ENCODE measurements around the gene SEC31A. TPM values are rescaled to one million over a fixed set of nuclear protein-coding genes. Genes with fewer than 3 reads are reported as not detected.

Gene SEC31A
- polyA plus RNA-seq, 3 donors = 74.8 to 120 (median 107) TPM

- no peak for DNase-seq
- no peaks in the 10 kb centered on the region for H3K9me3 Mint-ChIP-seq
- no peaks in the 10 kb centered on the region for H3K9me3 ChIP-seq (replicated peaks in 1 of 2; ENCODE audit: control insufficient read depth in 1 of 2, insufficient read depth in 1 of 2, low read length in 2 of 2)
- peaks cover 90 to 98% of the 10 kb centered on the region in 2 donors for H3K36me3 ChIP-seq (replicated peaks in 1 of 2; ENCODE audit: control insufficient read depth in 1 of 2, insufficient read depth in 2 of 2, low read length in 2 of 2)
- TF ChIP-seq CTCF (IDR thresholded peaks at IDR 0.05) = no peak
- H4K20me1 ChIP-seq (ENCODE audit: insufficient read depth, low read length) = no peaks in the 10 kb centered on the region
- H3K4me1 Mint-ChIP-seq = no peaks in the 10 kb centered on the region
- H3K27ac ChIP-seq (ENCODE audit: low read depth in 1 of 2, low read length in 2 of 2) = peak overlapping the region in 1 of 2 donors; percentile 22
- H3K36me3 Mint-ChIP-seq = peaks cover 84 to 94% of the 10 kb centered on the region in 2 donors
- H3K4me1 ChIP-seq (ENCODE audit: control insufficient read depth in 1 of 2, insufficient read depth in 2 of 2, low read length in 2 of 2) = no peaks in the 10 kb centered on the region
- H3K27me3 Mint-ChIP-seq (ENCODE audit: low read depth in 3 of 3) = no peaks in the 10 kb centered on the region
- no peak overlapping the region for H3K27ac Mint-ChIP-seq
- H3K4me3 ChIP-seq (replicated peaks in 1 of 3; ENCODE audit: low read depth in 2 of 3, low read length in 3 of 3) = no peak overlapping the region
- no peak overlapping the region for H3K4me2 ChIP-seq (replicated peaks; ENCODE audit: extremely low read depth, low read length, poor library complexity, severe bottlenecking)
- intact Hi-C loops (cut with micrococcal nuclease) = loop anchor here in 1 of 2 donors (10.0 kb wide), 1 partner anchor 86 kb away; no protein-coding TSS in a partner anchor
- no peaks in the 10 kb centered on the region for H3K27me3 ChIP-seq (ENCODE audit: control insufficient read depth in 2 of 2, insufficient read depth in 2 of 2, low read length in 2 of 2)
- H3K4me3 Mint-ChIP-seq = no peak overlapping the region
- H3K9ac ChIP-seq (ENCODE audit: insufficient read depth, low read length, poor library complexity, severe bottlenecking) = no peak overlapping the region
- H3K79me2 ChIP-seq (ENCODE audit: insufficient read depth, low read length) = peaks cover 3% of the 10 kb centered on the region
- no peak overlapping the region for H2AFZ ChIP-seq (ENCODE audit: insufficient read depth, low read depth, low read length, poor library complexity, severe bottlenecking)
- WGBS (ENCODE audit: insufficient coverage) = 95% methylated on average over 2 of the region's 3 CpGs
These were observed 42.2 kb downstream of the SEC31A start for GRCh38 chr4:82848706-82849105.

- H3K27ac ChIP-seq (ENCODE audit: low read depth in 1 of 2, low read length in 2 of 2) = no peak overlapping the region
- H3K4me1 ChIP-seq (ENCODE audit: control insufficient read depth in 1 of 2, insufficient read depth in 2 of 2, low read length in 2 of 2) = no peaks in the 10 kb centered on the region
- no peaks in the 10 kb centered on the region for H3K27me3 Mint-ChIP-seq (ENCODE audit: low read depth in 3 of 3)
- no peaks in the 10 kb centered on the region for H3K9me3 Mint-ChIP-seq
- H3K4me1 Mint-ChIP-seq = no peaks in the 10 kb centered on the region
- peaks cover 73 to 92% of the 10 kb centered on the region in 2 donors for H3K36me3 Mint-ChIP-seq
- no peak overlapping the region for H3K4me3 ChIP-seq (replicated peaks in 1 of 3; ENCODE audit: low read depth in 2 of 3, low read length in 3 of 3)
- H3K4me2 ChIP-seq (replicated peaks; ENCODE audit: extremely low read depth, low read length, poor library complexity, severe bottlenecking) = no peak overlapping the region
- intact Hi-C loops (cut with micrococcal nuclease) = loop anchor here in 1 of 2 donors (10.0 kb wide), 1 partner anchor 92 kb away; no protein-coding TSS in a partner anchor
- peak overlapping the region in 1 of 7 donors; percentile 60 for H3K27ac Mint-ChIP-seq
- H3K27me3 ChIP-seq (ENCODE audit: control insufficient read depth in 2 of 2, insufficient read depth in 2 of 2, low read length in 2 of 2) = no peaks in the 10 kb centered on the region
- peaks cover 85 to 89% of the 10 kb centered on the region in 2 donors for H3K36me3 ChIP-seq (replicated peaks in 1 of 2; ENCODE audit: control insufficient read depth in 1 of 2, insufficient read depth in 2 of 2, low read length in 2 of 2)
- no peak overlapping the region for H3K9ac ChIP-seq (ENCODE audit: insufficient read depth, low read length, poor library complexity, severe bottlenecking)
- peak; percentile 24 for TF ChIP-seq CTCF (IDR thresholded peaks at IDR 0.05)
- no peak for DNase-seq
- no peak overlapping the region for H2AFZ ChIP-seq (ENCODE audit: insufficient read depth, low read depth, low read length, poor library complexity, severe bottlenecking)
- H3K9me3 ChIP-seq (replicated peaks in 1 of 2; ENCODE audit: control insufficient read depth in 1 of 2, insufficient read depth in 1 of 2, low read length in 2 of 2) = no peaks in the 10 kb centered on the region
- H4K20me1 ChIP-seq (ENCODE audit: insufficient read depth, low read length) = no peaks in the 10 kb centered on the region
- H3K79me2 ChIP-seq (ENCODE audit: insufficient read depth, low read length) = no peaks in the 10 kb centered on the region
- H3K4me3 Mint-ChIP-seq = no peak overlapping the region
These were observed 48.4 kb downstream of the SEC31A start for GRCh38 chr4:82842593-82842992.

All from CD14-positive monocyte (primary cell).